H1 (cell line): ENCODE results near the gene FASTKD1.

Source experiments
- CBX8 ChIP-seq: fragments of 300-800, 300-1000 bp; sonication (generic); IDR thresholded peaks from 2 replicates; pipeline ENCODE4 v1.7.1; 2016; ENCODE audit warnings: low read depth, low read length, borderline replicate concordance
- EGR1 ChIP-seq: IDR thresholded peaks from 2 replicates; pipeline ENCODE4 v1.6.1; 2011; ENCODE audit warnings: low read depth, low read length, borderline replicate concordance
- EP300 ChIP-seq, 2 experiments: IDR thresholded peaks; 1 replicate in 1 of 2; 2 replicates in 1 of 2; pipeline ENCODE4 v1.6.1; 2011 to 2012; ENCODE audit warnings: low read depth in 2 of 2, low read length in 2 of 2, mild to moderate bottlenecking in 2 of 2, borderline replicate concordance in 1 of 2, inconsistent platforms in 1 of 2, moderate library complexity in 1 of 2
- GABPA ChIP-seq: IDR thresholded peaks from 2 replicates; pipeline ENCODE4 v1.6.1; 2011; ENCODE audit warnings: mild to moderate bottlenecking, low read length, moderate library complexity, borderline replicate concordance; ENCODE audit not compliant: insufficient read depth
- JUND ChIP-seq: IDR thresholded peaks from 2 replicates; pipeline ENCODE4 v1.6.1; 2011; ENCODE audit warnings: mild to moderate bottlenecking, improper control_type of control experiment, low read length
- NRF1 ChIP-seq: IDR thresholded peaks from 2 replicates; pipeline ENCODE4 v1.6.1; 2011; ENCODE audit warnings: mild to moderate bottlenecking, low read depth, low read length, improper control_type of control experiment
- PHF8 ChIP-seq: fragments of 200-600 bp; sonication (generic); conservative IDR thresholded peaks from 2 replicates; pipeline ENCODE4 v1.7.1; 2012; ENCODE audit warnings: low read depth, mild to moderate bottlenecking, inconsistent platforms, low read length, moderate library complexity
- POLR2AphosphoS5 ChIP-seq: IDR thresholded peaks from 2 replicates; pipeline ENCODE4 v1.6.1; 2011; ENCODE audit warnings: low read depth, low read length
- RAD21 ChIP-seq, 2 experiments: IDR thresholded peaks in 1 of 2; conservative IDR thresholded peaks in 1 of 2; 2 replicates each; pipeline ENCODE4 v1.6.1; 2011; ENCODE audit warnings: low read depth in 2 of 2, low read length in 2 of 2, improper control_type of control experiment in 1 of 2, inconsistent platforms in 1 of 2, mild to moderate bottlenecking in 1 of 2, moderate library complexity in 1 of 2
- SIN3A ChIP-seq, 2 experiments: IDR thresholded peaks in 1 of 2; conservative IDR thresholded peaks in 1 of 2; 2 replicates each; pipeline ENCODE4 v1.6.1; 2011 to 2012; ENCODE audit warnings: low read length in 2 of 2, improper control_type of control experiment in 1 of 2, low read depth in 1 of 2, mild to moderate bottlenecking in 1 of 2
- SRF ChIP-seq: IDR thresholded peaks from 2 replicates; pipeline ENCODE4 v1.6.1; 2011; ENCODE audit warnings: mild to moderate bottlenecking, low read depth, low read length, moderate library complexity
- ZNF274 ChIP-seq: IDR thresholded peaks from 2 replicates; pipeline ENCODE4 v1.7.0; 2012; ENCODE audit warnings: low read length, borderline replicate concordance; ENCODE audit errors: extremely low read depth
- TF ChIP-seq, protein P1 (sequence below), 3 experiments: IDR thresholded peaks; 1 replicate in 2 of 3; 2 replicates in 1 of 3; pipeline versions ENCODE4 v1.5.1 to v1.6.1; 2011; ENCODE audit warnings: low read length in 3 of 3, mild to moderate bottlenecking in 3 of 3, inconsistent platforms in 2 of 3, low read depth in 1 of 3, moderate library complexity in 1 of 3; ENCODE audit not compliant: insufficient read depth in 1 of 3; ENCODE audit errors: control extremely low read depth in 1 of 3

GRCh38 chr2:169623235-169623634 is 49.6 kb upstream of the FASTKD1 start:
- TF ChIP-seq SIN3A (conservative IDR thresholded peaks at IDR 0.05 in 1 of 2, IDR thresholded peaks at IDR 0.05 in 1 of 2; ENCODE audit: low read depth in 1 of 2, low read length in 2 of 2) (no peak), RAD21 (IDR thresholded peaks at IDR 0.05 in 1 of 2, conservative IDR thresholded peaks at IDR 0.05 in 1 of 2; ENCODE audit: low read depth in 2 of 2, low read length in 2 of 2) (no peak), ZNF274 (no peak), SRF (no peak), GABPA (no peak), EGR1 (no peak), CBX8 (no peak), NRF1 (no peak), POLR2AphosphoS5 (no peak), PHF8 (no peak), JUND (no peak), EP300 (IDR thresholded peaks at IDR 0.05; ENCODE audit: borderline replicate concordance in 1 of 2, low read depth in 2 of 2, low read length in 2 of 2) (no peak)
- TF ChIP-seq, protein P1, sequence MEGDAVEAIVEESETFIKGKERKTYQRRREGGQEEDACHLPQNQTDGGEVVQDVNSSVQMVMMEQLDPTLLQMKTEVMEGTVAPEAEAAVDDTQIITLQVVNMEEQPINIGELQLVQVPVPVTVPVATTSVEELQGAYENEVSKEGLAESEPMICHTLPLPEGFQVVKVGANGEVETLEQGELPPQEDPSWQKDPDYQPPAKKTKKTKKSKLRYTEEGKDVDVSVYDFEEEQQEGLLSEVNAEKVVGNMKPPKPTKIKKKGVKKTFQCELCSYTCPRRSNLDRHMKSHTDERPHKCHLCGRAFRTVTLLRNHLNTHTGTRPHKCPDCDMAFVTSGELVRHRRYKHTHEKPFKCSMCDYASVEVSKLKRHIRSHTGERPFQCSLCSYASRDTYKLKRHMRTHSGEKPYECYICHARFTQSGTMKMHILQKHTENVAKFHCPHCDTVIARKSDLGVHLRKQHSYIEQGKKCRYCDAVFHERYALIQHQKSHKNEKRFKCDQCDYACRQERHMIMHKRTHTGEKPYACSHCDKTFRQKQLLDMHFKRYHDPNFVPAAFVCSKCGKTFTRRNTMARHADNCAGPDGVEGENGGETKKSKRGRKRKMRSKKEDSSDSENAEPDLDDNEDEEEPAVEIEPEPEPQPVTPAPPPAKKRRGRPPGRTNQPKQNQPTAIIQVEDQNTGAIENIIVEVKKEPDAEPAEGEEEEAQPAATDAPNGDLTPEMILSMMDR (IDR thresholded peaks at IDR 0.05; ENCODE audit: control extremely low read depth in 1 of 3, insufficient read depth in 1 of 3, low read depth in 1 of 3, low read length in 3 of 3) = no peak
